Endothelial cell of hepatic sinusoid (primary cell): ENCODE data around the gene KCNAB3.

Source experiments
- in situ Hi-C: cut with HindIII; loops from 2 replicates; pipeline ENCODE4 v1.10.0; 2017; ENCODE audit warnings: low sequenced_read_pairs

Gene KCNAB3

GRCh38 chr17:7881276-7882054 lies 48.2 kb downstream of the KCNAB3 start:
- in situ Hi-C loops = no loop called here

GRCh38 chr17:7880076-7880868 lies 49.4 kb downstream of the KCNAB3 start:
- in situ Hi-C loops = no loop called here

- in situ Hi-C loops = no loop called here
These were observed 51.4 kb downstream of the KCNAB3 start for GRCh38 chr17:7878234-7878633.

GRCh38 chr17:7875804-7876370 lies 53.8 kb downstream of the KCNAB3 start:
- in situ Hi-C loops = no loop called here

DNA sequence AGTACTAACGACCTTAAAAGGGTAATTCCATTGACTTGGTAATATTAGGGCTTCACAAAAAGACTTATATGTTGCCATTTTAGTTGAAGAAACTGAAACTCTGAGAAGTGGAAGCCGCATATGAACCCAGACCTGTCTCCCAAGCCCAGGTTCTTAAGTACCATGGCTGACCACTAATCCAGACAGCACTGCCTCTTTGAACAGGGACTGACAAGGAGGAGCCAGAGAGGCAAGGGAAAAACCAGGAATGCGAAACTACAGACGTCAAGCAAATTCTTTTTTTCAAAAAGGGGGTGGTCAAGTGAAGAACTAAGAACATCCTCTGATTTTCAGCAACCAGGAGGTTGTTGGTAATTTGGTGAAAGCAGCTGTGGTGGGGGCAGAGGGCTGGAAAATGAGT lies 56.6 kb downstream of the KCNAB3 start:
- in situ Hi-C loops = no loop called here
